ENCODE data around the gene G3BP1.
"Not testable (repeated sequence)": the region's sequence is repeated elsewhere in the genome, so short reads cannot be mapped to it uniquely, and the experiment has no call there.

The G3BP1 gene

DNA sequence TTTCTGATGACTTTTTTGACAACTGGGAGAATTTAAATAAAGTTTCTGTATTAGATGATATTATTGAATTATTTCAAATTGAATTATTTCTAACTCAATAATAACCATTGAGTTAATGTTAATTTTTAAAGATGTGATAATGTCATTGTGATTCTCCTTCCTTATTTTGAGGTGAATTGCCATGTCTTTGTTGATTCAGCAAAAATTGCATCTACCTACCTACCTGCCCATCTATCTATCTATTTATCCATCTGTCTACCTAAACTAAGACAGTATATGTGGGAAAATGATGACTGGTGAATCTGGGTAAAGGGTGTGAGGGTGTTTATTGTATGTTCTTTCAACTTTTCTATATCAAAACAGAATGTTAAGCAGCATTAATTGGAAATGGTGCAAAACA lies 75.0 kb downstream of the G3BP1 start:
- TF ChIP-seq, protein P1, sequence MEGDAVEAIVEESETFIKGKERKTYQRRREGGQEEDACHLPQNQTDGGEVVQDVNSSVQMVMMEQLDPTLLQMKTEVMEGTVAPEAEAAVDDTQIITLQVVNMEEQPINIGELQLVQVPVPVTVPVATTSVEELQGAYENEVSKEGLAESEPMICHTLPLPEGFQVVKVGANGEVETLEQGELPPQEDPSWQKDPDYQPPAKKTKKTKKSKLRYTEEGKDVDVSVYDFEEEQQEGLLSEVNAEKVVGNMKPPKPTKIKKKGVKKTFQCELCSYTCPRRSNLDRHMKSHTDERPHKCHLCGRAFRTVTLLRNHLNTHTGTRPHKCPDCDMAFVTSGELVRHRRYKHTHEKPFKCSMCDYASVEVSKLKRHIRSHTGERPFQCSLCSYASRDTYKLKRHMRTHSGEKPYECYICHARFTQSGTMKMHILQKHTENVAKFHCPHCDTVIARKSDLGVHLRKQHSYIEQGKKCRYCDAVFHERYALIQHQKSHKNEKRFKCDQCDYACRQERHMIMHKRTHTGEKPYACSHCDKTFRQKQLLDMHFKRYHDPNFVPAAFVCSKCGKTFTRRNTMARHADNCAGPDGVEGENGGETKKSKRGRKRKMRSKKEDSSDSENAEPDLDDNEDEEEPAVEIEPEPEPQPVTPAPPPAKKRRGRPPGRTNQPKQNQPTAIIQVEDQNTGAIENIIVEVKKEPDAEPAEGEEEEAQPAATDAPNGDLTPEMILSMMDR (IDR thresholded peaks at IDR 0.05; ENCODE audit: low read length, missing control alignments), result no peak
- H3K4me3 ChIP-seq (replicated peaks; ENCODE audit: low read depth, low read length), result no peak overlapping the region
- DNase-seq (ENCODE audit: low read depth), result no peak

DNA sequence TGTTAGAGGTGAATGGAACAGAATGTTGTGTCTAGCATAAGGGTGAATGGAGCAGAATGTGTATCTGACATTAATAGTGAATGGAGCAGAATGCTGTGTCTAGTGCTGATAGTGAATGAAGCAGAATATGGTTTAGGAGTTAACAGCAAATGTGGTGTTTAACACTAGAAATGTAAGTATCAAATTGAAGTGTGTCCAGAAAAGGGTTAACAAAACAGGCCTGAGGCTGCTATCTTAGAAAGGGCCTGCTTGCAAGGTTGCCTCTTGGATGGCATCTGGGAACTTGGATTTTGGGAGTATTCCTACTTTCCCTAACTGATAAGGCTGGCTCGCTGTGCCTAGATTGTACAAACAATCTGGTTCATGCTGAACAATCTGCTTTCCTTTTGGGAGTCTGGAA lies 76.1 kb downstream of the G3BP1 start:
- no peak overlapping the region for H3K4me3 ChIP-seq (replicated peaks; ENCODE audit: low read depth, low read length)
- no peak for DNase-seq (ENCODE audit: low read depth)
- TF ChIP-seq, protein P1 (IDR thresholded peaks at IDR 0.05; ENCODE audit: low read length, missing control alignments), result no peak

DNA sequence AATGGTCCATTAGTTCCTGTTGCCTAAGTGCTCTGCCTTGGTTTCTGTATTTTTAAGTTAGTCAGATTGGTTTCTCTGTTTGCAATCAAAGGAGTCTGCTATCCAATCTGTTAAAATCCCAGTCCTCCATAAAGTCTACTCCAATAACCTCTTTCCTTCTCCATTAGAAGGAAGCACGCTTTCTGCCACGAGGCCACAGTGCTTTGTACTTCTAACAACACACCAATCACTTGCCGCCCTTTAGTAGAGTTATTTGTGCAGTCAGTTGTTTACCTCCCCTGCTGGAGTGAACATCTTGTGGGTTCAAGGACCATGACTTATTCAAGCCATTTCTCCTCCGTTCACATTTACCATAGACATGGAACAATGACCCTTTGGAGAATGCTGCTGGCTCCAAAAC lies 83.9 kb downstream of the G3BP1 start:
- no peak for DNase-seq (ENCODE audit: low read depth)
- no peak overlapping the region for H3K4me3 ChIP-seq (replicated peaks; ENCODE audit: low read depth, low read length)
- TF ChIP-seq, protein P1 (IDR thresholded peaks at IDR 0.05; ENCODE audit: low read length, missing control alignments), result no peak

DNA sequence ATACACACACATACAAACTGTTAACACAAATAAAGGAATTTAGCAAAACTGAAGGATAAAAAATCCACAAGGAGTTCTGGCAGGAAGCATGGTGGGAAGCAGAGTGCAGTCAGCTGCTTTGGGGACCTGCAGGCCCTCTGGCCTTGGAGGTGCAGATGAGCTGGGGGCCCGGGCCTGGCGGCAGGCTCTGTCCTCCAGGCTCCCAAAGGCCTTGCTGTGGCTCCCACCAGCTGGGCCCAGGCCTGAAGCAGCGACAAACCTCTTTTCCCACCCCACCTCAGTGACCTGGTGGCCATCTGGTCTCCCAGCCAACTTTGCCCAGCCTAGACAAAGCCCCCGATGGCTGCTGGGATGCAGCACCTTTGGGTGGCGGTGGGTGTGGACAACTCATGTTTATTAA lies 85.1 kb downstream of the G3BP1 start:
- H3K4me3 ChIP-seq (replicated peaks; ENCODE audit: low read depth, low read length), result no peak overlapping the region
- DNase-seq (ENCODE audit: low read depth), result no peak
- TF ChIP-seq, protein P1 (IDR thresholded peaks at IDR 0.05; ENCODE audit: low read length, missing control alignments), result no peak

DNA sequence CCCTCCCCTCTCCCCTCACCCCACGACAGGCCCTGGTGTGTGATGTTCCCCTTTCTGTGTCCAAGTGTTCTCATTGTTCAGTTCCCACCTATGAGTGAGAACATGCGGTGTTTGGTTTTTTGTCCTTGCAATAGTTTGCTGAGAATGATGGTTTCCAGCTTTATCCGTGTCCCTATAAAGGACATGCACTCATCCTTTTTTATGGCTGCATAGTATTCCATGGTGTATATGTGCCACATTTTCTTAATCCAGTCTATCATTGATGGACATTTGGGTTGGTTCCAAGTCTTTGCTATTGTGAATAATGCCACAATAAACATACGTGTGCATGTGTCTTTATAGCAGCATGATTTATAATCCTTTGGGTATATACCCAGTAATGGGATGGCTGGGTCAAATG lies 89.1 kb downstream of the G3BP1 start:
- not testable (repeated sequence) for H3K4me3 ChIP-seq (replicated peaks; ENCODE audit: low read depth, low read length); DNase-seq (ENCODE audit: low read depth)

Data from fibroblast of pulmonary artery (primary cell).